PC-9 (cell line): ENCODE measurements around the gene MBD5.

Source experiments
- CTCF ChIP-seq: fragments of 200-600 bp; sonication (generic); conservative IDR thresholded peaks from 2 replicates; pipeline ENCODE4 v1.6.1; 2017; ENCODE audit warnings: mixed run types, antibody characterized with exemption, mild to moderate bottlenecking, moderate library complexity
- EZH2 ChIP-seq: fragments of 200-600 bp; sonication (generic); IDR thresholded peaks from 2 replicates; pipeline ENCODE4 v1.8.0; 2017; ENCODE audit warnings: antibody characterized with exemption, low read depth

GRCh38 chr2:148531669-148532428 is 511.0 kb downstream of the MBD5 start:
- TF ChIP-seq CTCF (no peak), EZH2 (no peak)
